Left lung (tissue), 10 donors: ENCODE measurements around the gene METTL24. TPM values are rescaled to one million over a fixed set of nuclear protein-coding genes. Genes with fewer than 3 reads are reported as not detected.

ENCODE experiments used
- ATAC-seq: fragments of 200-7000 bp; cut with Tn5 transposase; one replicate; pipeline ENCODE4 v1.9.1; 2020; ENCODE audit warnings: moderate library complexity
- DNase-seq, 4 donors: peaks; one replicate each; pipeline ENCODE4 v3.0.0-alpha.2; 2013 to 2020
- H3K27ac ChIP-seq, 2 donors: fragments of 200-600 bp; sonication (generic) in 1 of 2; one replicate each; pipeline versions ENCODE4 v1.5.0 to v1.8.0; 2020 to 2021
- H3K27me3 ChIP-seq, 2 donors: fragments of 200-600 bp; sonication (generic) in 1 of 2; one replicate each; pipeline versions ENCODE4 v1.5.0 to v1.8.0; 2020 to 2021
- H3K36me3 ChIP-seq, 2 donors: fragments of 200-600 bp; sonication (generic) in 1 of 2; one replicate each; pipeline versions ENCODE4 v1.5.0 to v1.8.0; 2020 to 2021
- H3K4me1 ChIP-seq, 2 donors: fragments of 200-600 bp; one replicate each; pipeline ENCODE4 v1.8.0; 2021
- H3K4me3 ChIP-seq, 2 donors: fragments of 200-600 bp; sonication (generic) in 1 of 2; one replicate each; pipeline versions ENCODE4 v1.5.0 to v1.8.0; 2020 to 2021; ENCODE audit warnings: mild to moderate bottlenecking in 1 of 2
- H3K9me3 ChIP-seq, 2 donors: fragments of 200-600 bp; sonication (generic) in 1 of 2; one replicate each; pipeline versions ENCODE4 v1.5.0 to v1.8.0; 2020 to 2021
- intact Hi-C, 2 donors: fragments of 100-400 bp; cut with DNase I; formaldehyde crosslinking; loops; one replicate each; pipeline versions ENCODE4 v1.11.2 to v1.14.2; 2022
- polyA plus RNA-seq, 6 donors: library from polyadenylated mRNA; unstranded; fragments of 120-200 nt; gene quantifications; one replicate each; pipeline ENCODE4 v1.2.1, GENCODE V29; 2013; ENCODE audit not compliant: insufficient read length in 6 of 6
- total RNA-seq, 2 donors: library from RNA; stranded (reverse); fragmentation: NEBNext Ultra II Directional; extraction: Animal tissue kit (Norgen Biotek cat#: 25700); gene quantifications; one replicate each; pipeline ENCODE4 v1.2.1, GENCODE V29; 2021
- TF ChIP-seq, protein P1 (sequence below), 2 donors: fragments of 200-600 bp; sonication (generic) in 1 of 2; IDR thresholded peaks; one replicate each; pipeline versions ENCODE4 v1.5.0 to v1.8.0; 2021; ENCODE audit warnings: antibody characterized with exemption in 2 of 2
- donor health status: DM: no; HTN: yes; CAD: no.
- donor health status: DM: no; HTN: no; CAD: no.

The METTL24 gene
- total and polyA plus RNA-seq, 8 donors = 2.3 to 5.1 (median 3.2) TPM

DNA sequence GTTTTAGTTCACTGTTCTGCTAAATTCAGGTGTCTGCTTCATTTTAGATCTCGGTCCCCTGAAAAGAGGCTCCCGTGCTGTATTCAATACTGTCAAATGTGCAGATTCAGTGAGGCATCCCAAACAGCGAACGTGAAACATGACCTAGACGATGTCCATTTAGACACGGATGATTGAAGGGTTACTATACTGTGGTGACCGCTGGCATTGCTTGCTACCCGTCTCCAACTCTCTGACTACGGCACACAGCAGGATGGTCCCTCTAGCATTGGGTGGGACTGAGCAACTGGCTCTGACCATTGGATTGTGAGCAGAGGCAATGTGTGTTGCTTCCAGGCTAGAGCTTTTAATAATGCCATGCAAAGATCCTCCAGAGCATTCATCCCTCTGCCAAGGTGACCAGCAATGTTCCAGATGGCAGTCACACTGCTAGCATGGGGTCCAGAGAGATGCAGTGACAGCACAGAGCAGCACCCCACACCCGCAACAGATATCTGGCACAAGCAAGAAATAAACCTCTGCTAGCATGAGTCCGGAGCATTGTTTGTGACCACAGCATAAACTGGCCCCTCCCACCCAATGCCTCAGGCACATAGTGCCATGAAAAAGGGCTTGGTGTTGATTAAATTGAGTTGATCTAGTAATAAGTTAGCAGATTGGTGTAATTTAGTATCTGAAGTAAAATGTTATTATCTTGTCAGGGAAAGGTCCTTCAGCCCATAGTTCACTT lies 9.0 kb downstream of the METTL24 start:
- ATAC-seq = no peak
- H3K27me3 ChIP-seq = no peaks in the 10 kb centered on the region
- no peak for DNase-seq
- no peaks in the 10 kb centered on the region for H3K36me3 ChIP-seq
- peaks cover 0 to 8% of the 10 kb centered on the region in 2 donors for H3K4me1 ChIP-seq
- H3K4me3 ChIP-seq = no peak overlapping the region
- no peaks in the 10 kb centered on the region for H3K9me3 ChIP-seq
- TF ChIP-seq, protein P1, sequence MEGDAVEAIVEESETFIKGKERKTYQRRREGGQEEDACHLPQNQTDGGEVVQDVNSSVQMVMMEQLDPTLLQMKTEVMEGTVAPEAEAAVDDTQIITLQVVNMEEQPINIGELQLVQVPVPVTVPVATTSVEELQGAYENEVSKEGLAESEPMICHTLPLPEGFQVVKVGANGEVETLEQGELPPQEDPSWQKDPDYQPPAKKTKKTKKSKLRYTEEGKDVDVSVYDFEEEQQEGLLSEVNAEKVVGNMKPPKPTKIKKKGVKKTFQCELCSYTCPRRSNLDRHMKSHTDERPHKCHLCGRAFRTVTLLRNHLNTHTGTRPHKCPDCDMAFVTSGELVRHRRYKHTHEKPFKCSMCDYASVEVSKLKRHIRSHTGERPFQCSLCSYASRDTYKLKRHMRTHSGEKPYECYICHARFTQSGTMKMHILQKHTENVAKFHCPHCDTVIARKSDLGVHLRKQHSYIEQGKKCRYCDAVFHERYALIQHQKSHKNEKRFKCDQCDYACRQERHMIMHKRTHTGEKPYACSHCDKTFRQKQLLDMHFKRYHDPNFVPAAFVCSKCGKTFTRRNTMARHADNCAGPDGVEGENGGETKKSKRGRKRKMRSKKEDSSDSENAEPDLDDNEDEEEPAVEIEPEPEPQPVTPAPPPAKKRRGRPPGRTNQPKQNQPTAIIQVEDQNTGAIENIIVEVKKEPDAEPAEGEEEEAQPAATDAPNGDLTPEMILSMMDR (IDR thresholded peaks at IDR 0.05) = no peak
- intact Hi-C loops = no loop called here
- H3K27ac ChIP-seq = no peak overlapping the region

DNA sequence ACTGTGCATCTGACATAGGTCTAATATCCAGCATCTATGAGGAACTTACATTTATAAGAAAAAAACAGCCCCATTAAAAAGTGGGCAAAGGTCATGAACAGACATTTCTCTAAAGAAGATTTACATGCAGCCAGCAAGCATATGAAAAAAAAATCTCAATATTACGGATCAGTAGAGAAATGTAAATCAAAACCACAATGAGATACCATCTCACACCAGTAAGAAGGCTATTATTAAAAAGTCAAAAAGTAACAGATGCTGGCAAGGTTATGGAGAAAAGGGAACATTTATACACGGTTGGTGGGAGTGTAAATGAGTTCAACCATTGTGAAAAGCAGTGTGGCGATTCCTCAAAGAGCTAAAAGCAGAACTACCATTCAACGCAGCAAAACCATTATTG lies 13.1 kb downstream of the METTL24 start:
- no peaks in the 10 kb centered on the region for H3K9me3 ChIP-seq
- TF ChIP-seq, protein P1 (IDR thresholded peaks at IDR 0.05) = no peak
- H3K36me3 ChIP-seq = no peaks in the 10 kb centered on the region
- intact Hi-C loops = no loop called here
- no peaks in the 10 kb centered on the region for H3K4me1 ChIP-seq
- DNase-seq (no peak), ATAC-seq (no peak)
- no peaks in the 10 kb centered on the region for H3K27me3 ChIP-seq
- H3K27ac ChIP-seq = no peak overlapping the region
- no peak overlapping the region for H3K4me3 ChIP-seq

DNA sequence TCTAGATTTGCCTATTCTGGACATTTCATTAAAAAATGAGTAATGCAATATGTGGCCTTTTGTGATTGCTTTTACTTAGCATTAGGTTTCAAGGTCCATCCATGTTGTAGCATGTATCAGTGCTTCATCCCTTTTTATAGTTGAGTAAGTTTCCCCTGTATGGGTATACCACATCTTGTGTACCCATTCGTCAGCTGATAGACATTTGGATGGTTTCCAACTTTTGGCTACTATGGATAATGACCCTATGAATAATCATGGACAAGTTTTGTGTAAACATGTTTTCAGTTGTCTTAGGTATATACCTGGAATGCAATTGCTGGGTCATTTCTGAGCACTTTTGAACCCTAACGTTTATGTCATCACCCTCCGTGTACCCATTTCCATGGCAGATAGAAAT lies 15.4 kb downstream of the METTL24 start:
- ATAC-seq (no peak), DNase-seq (no peak)
- no peaks in the 10 kb centered on the region for H3K36me3 ChIP-seq
- no peaks in the 10 kb centered on the region for H3K9me3 ChIP-seq
- no peaks in the 10 kb centered on the region for H3K4me1 ChIP-seq
- intact Hi-C loops = no loop called here
- H3K27ac ChIP-seq = no peak overlapping the region
- H3K27me3 ChIP-seq = no peaks in the 10 kb centered on the region
- no peak overlapping the region for H3K4me3 ChIP-seq
- TF ChIP-seq, protein P1 (IDR thresholded peaks at IDR 0.05) = no peak

DNA sequence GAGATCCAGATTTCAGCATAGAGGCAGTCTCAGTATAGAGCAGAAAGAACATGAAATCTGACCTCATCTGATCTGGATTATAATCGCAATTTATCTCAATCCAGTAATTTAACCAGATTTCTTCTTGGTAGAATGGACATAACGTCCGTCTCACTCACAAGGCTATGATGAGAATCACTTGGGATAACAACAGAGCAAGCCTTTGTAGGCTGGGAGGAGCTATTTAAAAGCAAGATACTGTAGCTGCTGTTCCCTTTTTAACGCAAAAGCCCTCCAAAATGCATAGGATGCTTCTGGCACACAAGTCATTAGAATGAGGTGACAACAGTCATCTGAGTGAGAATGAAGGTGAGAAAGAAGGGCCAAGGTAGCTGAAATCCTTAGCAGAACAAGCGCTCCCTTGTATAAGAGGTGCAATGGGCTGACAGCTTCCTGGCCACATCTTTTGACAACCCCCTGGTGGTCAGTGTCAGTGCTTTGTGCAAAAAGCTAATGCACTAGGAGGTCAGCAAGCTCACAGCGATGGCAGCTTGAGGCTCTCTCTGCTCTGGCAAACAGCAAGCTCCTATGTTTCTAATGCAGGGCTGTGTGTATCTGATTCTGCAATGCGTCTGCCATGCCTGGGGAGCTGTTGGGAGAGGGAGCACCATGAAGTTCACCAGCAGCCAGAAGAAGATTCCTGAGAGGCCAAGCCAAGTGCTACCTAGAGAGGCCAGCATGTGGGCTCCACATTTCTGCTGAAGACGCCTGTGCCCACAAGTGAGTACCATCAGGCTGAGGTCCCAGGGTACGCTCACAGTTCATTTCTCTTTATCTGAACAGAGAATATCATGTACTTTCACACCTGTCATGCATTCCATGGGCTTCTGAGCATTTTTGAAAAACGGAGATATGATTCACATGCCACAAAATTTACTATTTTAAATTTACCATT lies 16.2 kb downstream of the METTL24 start:
- DNase-seq = no peak
- Histone ChIP-seq H3K27ac (no peak overlapping the region), H3K4me3 (no peak overlapping the region), H3K9me3 (no peaks in the 10 kb centered on the region), H3K36me3 (no peaks in the 10 kb centered on the region), H3K27me3 (no peaks in the 10 kb centered on the region), H3K4me1 (no peaks in the 10 kb centered on the region)
- TF ChIP-seq, protein P1 (IDR thresholded peaks at IDR 0.05) = no peak
- ATAC-seq = no peak
- intact Hi-C loops = no loop called here

DNA sequence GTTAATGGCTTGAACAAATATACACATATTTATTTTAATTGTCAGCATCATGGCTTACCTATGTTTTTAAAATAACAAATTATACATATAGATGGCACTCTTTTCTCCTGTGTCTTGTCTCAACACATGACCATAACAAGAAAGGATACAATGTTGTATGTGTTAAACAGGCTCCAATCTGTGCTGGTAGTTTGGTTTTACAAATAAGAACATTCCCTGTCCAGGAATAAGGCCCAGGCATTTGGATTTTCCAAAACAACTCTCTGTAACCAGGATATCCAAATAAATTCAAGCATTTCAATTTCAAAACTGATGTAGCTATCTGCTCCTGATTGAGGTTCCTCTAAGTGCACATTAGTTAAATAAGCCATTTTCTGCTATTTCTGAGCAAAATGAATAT lies 17.1 kb downstream of the METTL24 start:
- Histone ChIP-seq H3K27me3 (no peaks in the 10 kb centered on the region), H3K27ac (no peak overlapping the region), H3K9me3 (no peaks in the 10 kb centered on the region), H3K4me1 (no peaks in the 10 kb centered on the region), H3K4me3 (no peak overlapping the region), H3K36me3 (no peaks in the 10 kb centered on the region)
- DNase-seq (no peak), ATAC-seq (no peak)
- TF ChIP-seq, protein P1 (IDR thresholded peaks at IDR 0.05) = no peak
- intact Hi-C loops = no loop called here
